Measurements from ENCODE around the gene FLRT2. TPM values are rescaled to one million over a fixed set of nuclear protein-coding genes. Genes with fewer than 3 reads are reported as not detected.

The FLRT2 gene
- total RNA-seq, 1 donor from 2014 or later: 168 TPM

GRCh38 chr14:85580536-85581140, 50.7 kb downstream of the FLRT2 start:
- Mint-ChIP-seq H3K9me3 (ENCODE audit: unreplicated experiment) (no peaks in the 10 kb centered on the region), H3K4me1 (ENCODE audit: unreplicated experiment) (peaks cover 51% of the 10 kb centered on the region), H3K4me3 (ENCODE audit: unreplicated experiment) (no peak overlapping the region), H3K27me3 (ENCODE audit: unreplicated experiment) (no peaks in the 10 kb centered on the region), H3K36me3 (ENCODE audit: unreplicated experiment) (peaks cover 31% of the 10 kb centered on the region), H3K27ac (ENCODE audit: unreplicated experiment) (no peak overlapping the region)
- DNase-seq (ENCODE audit: extremely low spot score, unreplicated experiment): no peak
- TF ChIP-seq, protein P1, sequence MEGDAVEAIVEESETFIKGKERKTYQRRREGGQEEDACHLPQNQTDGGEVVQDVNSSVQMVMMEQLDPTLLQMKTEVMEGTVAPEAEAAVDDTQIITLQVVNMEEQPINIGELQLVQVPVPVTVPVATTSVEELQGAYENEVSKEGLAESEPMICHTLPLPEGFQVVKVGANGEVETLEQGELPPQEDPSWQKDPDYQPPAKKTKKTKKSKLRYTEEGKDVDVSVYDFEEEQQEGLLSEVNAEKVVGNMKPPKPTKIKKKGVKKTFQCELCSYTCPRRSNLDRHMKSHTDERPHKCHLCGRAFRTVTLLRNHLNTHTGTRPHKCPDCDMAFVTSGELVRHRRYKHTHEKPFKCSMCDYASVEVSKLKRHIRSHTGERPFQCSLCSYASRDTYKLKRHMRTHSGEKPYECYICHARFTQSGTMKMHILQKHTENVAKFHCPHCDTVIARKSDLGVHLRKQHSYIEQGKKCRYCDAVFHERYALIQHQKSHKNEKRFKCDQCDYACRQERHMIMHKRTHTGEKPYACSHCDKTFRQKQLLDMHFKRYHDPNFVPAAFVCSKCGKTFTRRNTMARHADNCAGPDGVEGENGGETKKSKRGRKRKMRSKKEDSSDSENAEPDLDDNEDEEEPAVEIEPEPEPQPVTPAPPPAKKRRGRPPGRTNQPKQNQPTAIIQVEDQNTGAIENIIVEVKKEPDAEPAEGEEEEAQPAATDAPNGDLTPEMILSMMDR (IDR thresholded peaks at IDR 0.05): no peak

- peaks cover 43% of the 10 kb centered on the region for H3K4me1 Mint-ChIP-seq (ENCODE audit: unreplicated experiment)
- no peak overlapping the region for H3K27ac Mint-ChIP-seq (ENCODE audit: unreplicated experiment)
- TF ChIP-seq, protein P1 (IDR thresholded peaks at IDR 0.05): no peak
- DNase-seq (ENCODE audit: extremely low spot score, unreplicated experiment): no peak
- H3K4me3 Mint-ChIP-seq (ENCODE audit: unreplicated experiment): no peak overlapping the region
- H3K36me3 Mint-ChIP-seq (ENCODE audit: unreplicated experiment): peaks cover 31% of the 10 kb centered on the region
- no peaks in the 10 kb centered on the region for H3K27me3 Mint-ChIP-seq (ENCODE audit: unreplicated experiment)
- H3K9me3 Mint-ChIP-seq (ENCODE audit: unreplicated experiment): no peaks in the 10 kb centered on the region
These were observed 51.7 kb downstream of the FLRT2 start for GRCh38 chr14:85581691-85582090.

DNA sequence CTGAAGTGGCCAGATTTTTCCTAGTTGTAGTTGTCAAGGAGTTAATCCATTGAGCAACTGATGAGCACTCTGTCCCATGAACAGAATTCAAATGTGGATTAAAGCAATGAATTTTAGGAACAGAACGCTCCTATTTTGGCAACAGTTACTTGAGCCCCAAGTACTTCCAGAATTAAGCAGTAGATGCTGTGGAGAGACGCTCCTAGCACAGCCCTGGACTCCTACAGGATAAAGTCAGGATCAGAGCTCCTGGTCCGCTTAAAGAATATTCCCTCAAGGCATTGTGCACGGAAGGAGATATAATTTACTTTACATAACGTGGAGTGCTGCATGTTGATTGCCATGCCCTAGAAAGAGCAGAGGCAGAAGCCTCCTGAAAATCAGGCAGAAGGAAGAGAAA, 53.4 kb downstream of the FLRT2 start:
- Mint-ChIP-seq H3K27me3 (ENCODE audit: unreplicated experiment) (no peaks in the 10 kb centered on the region), H3K36me3 (ENCODE audit: unreplicated experiment) (peaks cover 33% of the 10 kb centered on the region), H3K9me3 (ENCODE audit: unreplicated experiment) (no peaks in the 10 kb centered on the region), H3K4me3 (ENCODE audit: unreplicated experiment) (no peak overlapping the region), H3K27ac (ENCODE audit: unreplicated experiment) (no peak overlapping the region), H3K4me1 (ENCODE audit: unreplicated experiment) (peaks cover 47% of the 10 kb centered on the region)
- DNase-seq (ENCODE audit: extremely low spot score, unreplicated experiment): no peak
- TF ChIP-seq, protein P1 (IDR thresholded peaks at IDR 0.05): no peak

- H3K27ac Mint-ChIP-seq (ENCODE audit: unreplicated experiment): no peak overlapping the region
- DNase-seq (ENCODE audit: extremely low spot score, unreplicated experiment): no peak
- no peaks in the 10 kb centered on the region for H3K27me3 Mint-ChIP-seq (ENCODE audit: unreplicated experiment)
- TF ChIP-seq, protein P1 (IDR thresholded peaks at IDR 0.05): no peak
- H3K36me3 Mint-ChIP-seq (ENCODE audit: unreplicated experiment): peaks cover 34% of the 10 kb centered on the region
- H3K4me1 Mint-ChIP-seq (ENCODE audit: unreplicated experiment): peaks cover 49% of the 10 kb centered on the region
- no peak overlapping the region for H3K4me3 Mint-ChIP-seq (ENCODE audit: unreplicated experiment)
- peaks cover 2% of the 10 kb centered on the region for H3K9me3 Mint-ChIP-seq (ENCODE audit: unreplicated experiment)
These were observed 54.5 kb downstream of the FLRT2 start for GRCh38 chr14:85584481-85584880.

- Mint-ChIP-seq H3K4me1 (ENCODE audit: unreplicated experiment) (peaks cover 35% of the 10 kb centered on the region), H3K9me3 (ENCODE audit: unreplicated experiment) (peaks cover 14% of the 10 kb centered on the region), H3K4me3 (ENCODE audit: unreplicated experiment) (peak overlapping the region; percentile 40), H3K27me3 (ENCODE audit: unreplicated experiment) (no peaks in the 10 kb centered on the region), H3K27ac (ENCODE audit: unreplicated experiment) (peak overlapping the region; percentile 75), H3K36me3 (ENCODE audit: unreplicated experiment) (peaks cover 48% of the 10 kb centered on the region)
- TF ChIP-seq, protein P1 (IDR thresholded peaks at IDR 0.05): no peak
- DNase-seq (ENCODE audit: extremely low spot score, unreplicated experiment): no peak
These were observed 57.3 kb downstream of the FLRT2 start for GRCh38 chr14:85587151-85587711.
